Amniotic epithelial cell (primary cell): ENCODE results near the gene TCP10L.
"Not testable (repeated sequence)": the region's sequence is repeated elsewhere in the genome, so short reads cannot be mapped to it uniquely, and the experiment has no call there.

ENCODE experiments used
- DNase-seq: peaks from one replicate; pipeline ENCODE4 v3.0.0-alpha.2; 2010; ENCODE audit warnings: low read depth

Gene TCP10L

GRCh38 chr21:32554832-32555638, 30.3 kb downstream of the TCP10L start:
- no peak for DNase-seq

GRCh38 chr21:32549886-32550285, 35.4 kb downstream of the TCP10L start:
- DNase-seq: no peak

GRCh38 chr21:32549440-32549839, 35.9 kb downstream of the TCP10L start:
- no peak for DNase-seq

- DNase-seq: no peak
Measured at GRCh38 chr21:32548978-32549377, 36.3 kb downstream of the TCP10L start.

- DNase-seq: no peak
Measured at GRCh38 chr21:32547018-32547417, 38.3 kb downstream of the TCP10L start.

GRCh38 chr21:32545948-32546441, 39.3 kb downstream of the TCP10L start:
- peak; percentile 5 for DNase-seq

- no peak for DNase-seq
Measured at GRCh38 chr21:32544697-32545096, 40.6 kb downstream of the TCP10L start.

GRCh38 chr21:32543975-32544374, 41.3 kb downstream of the TCP10L start:
- DNase-seq: no peak

- DNase-seq: not testable (repeated sequence)
Measured at GRCh38 chr21:32543056-32543455, 42.3 kb downstream of the TCP10L start.

GRCh38 chr21:32539378-32539777, 45.9 kb downstream of the TCP10L start:
- DNase-seq: no peak

GRCh38 chr21:32538147-32538792, 47.1 kb downstream of the TCP10L start:
- no peak for DNase-seq

GRCh38 chr21:32537569-32537881, 47.8 kb downstream of the TCP10L start:
- DNase-seq: no peak

GRCh38 chr21:32535612-32536011, 49.7 kb downstream of the TCP10L start:
- DNase-seq: no peak

- no peak for DNase-seq
Measured at GRCh38 chr21:32534113-32534512, 51.2 kb downstream of the TCP10L start.

- no peak for DNase-seq
Measured at GRCh38 chr21:32533611-32534010, 51.7 kb downstream of the TCP10L start.

GRCh38 chr21:32533053-32533452, 52.3 kb downstream of the TCP10L start:
- DNase-seq: no peak

GRCh38 chr21:32532636-32533035, 52.7 kb downstream of the TCP10L start:
- DNase-seq: no peak

GRCh38 chr21:32531561-32531960, 53.8 kb downstream of the TCP10L start:
- DNase-seq: not testable (repeated sequence)

- DNase-seq: not testable (repeated sequence)
Measured at GRCh38 chr21:32530809-32531208, 54.5 kb downstream of the TCP10L start.

GRCh38 chr21:32529679-32530078, 55.6 kb downstream of the TCP10L start:
- no peak for DNase-seq

GRCh38 chr21:32525282-32525681, 60.0 kb downstream of the TCP10L start:
- no peak for DNase-seq

GRCh38 chr21:32523988-32524719, 61.2 kb downstream of the TCP10L start:
- DNase-seq: peak; percentile 36
